HCT116 (cell line): ENCODE measurements around the gene CACNA2D3. TPM values are rescaled to one million over a fixed set of nuclear protein-coding genes. Genes with fewer than 3 reads are reported as not detected.
A peak's percentile ranks its signal among the peaks of the same experiment; 100 is the strongest.

ENCODE experiments used
- ATAC-seq: fragments of 200-7000 bp; cut with Tn5 transposase; 2 replicates; pipeline ENCODE4 v1.9.1; 2020; ENCODE audit warnings: mild to moderate bottlenecking, moderate library complexity
- BruUV-seq: library from RNA; stranded (reverse); fragments of 400-500 nt; replicated peaks from 2 replicates; lab custom pipeline; 2021; lab: Mats Ljungman, UMichigan
- CTCF ChIA-PET: fragments of 300-600 bp; sonication (Branson Sonifier 250); formaldehyde crosslinking; loops from one replicate; lab custom pipeline; 2021; ENCODE audit warnings: antibody characterized with exemption; lab: Charles Lee
- POLR2A ChIA-PET: fragments of 300-600, 350-600 bp; sonication (Branson Sonifier 250); formaldehyde crosslinking; loops from one replicate; lab custom pipeline; 2021; ENCODE audit warnings: antibody characterized with exemption; lab: Charles Lee
- RAD21 ChIA-PET, 2 experiments: fragments of 300-600 bp; sonication (Branson Sonifier 250); formaldehyde crosslinking; loops; one replicate each; lab custom pipeline; 2023; ENCODE audit warnings: low total read pairs in 2 of 2; ENCODE audit not compliant: uncharacterized antibody in 2 of 2, unreplicated experiment in 2 of 2, low non-redundant PET in 1 of 2; lab: Charles Lee
- DNase-seq: peaks from one replicate; pipeline ENCODE4 v3.0.0-alpha.2; 2010; ENCODE audit warnings: low read depth, low spot score
- H2AFZ ChIP-seq: fragments of 200-600 bp; shearing (Covaris generic), sonication (generic); 2 replicates; pipeline ENCODE4 v1.6.1; 2017; ENCODE audit warnings: low read depth, mixed run types, mixed read lengths, antibody characterized with exemption, low read length; ENCODE audit not compliant: poor library complexity, severe bottlenecking
- H3K27ac ChIP-seq: 2 replicates; pipeline ENCODE4 v1.5.1; 2012; ENCODE audit warnings: low read depth, low read length
- H3K27me3 ChIP-seq: fragments of 200-600 bp; sonication (generic); 2 replicates; pipeline ENCODE4 v1.6.1; 2016; ENCODE audit warnings: mixed run types, low read length, mixed read lengths; ENCODE audit not compliant: insufficient read depth
- H3K36me3 ChIP-seq, 2 experiments: fragments of 200-500 bp in 1 of 2; fragments of 200-600 bp in 1 of 2; sonication (Bioruptor generic) in 1 of 2; sonication (generic) in 1 of 2; 2 replicates each; pipeline versions ENCODE4 v1.5.1 to v1.6.1; 2014 to 2016; ENCODE audit warnings: low read length in 2 of 2, inconsistent platforms in 1 of 2, mixed read lengths in 1 of 2, mixed run types in 1 of 2; ENCODE audit not compliant: insufficient read depth in 2 of 2, control insufficient read depth in 1 of 2
- H3K4me1 ChIP-seq, 2 experiments: fragments of 200-600 bp in 1 of 2; sonication (generic) in 1 of 2; 2 replicates each; pipeline versions ENCODE4 v1.5.1 to v1.6.1; 2012 to 2017; ENCODE audit warnings: low read length in 2 of 2, inconsistent platforms in 1 of 2, mild to moderate bottlenecking in 1 of 2, mixed read lengths in 1 of 2, mixed run types in 1 of 2, moderate library complexity in 1 of 2; ENCODE audit not compliant: insufficient read depth in 2 of 2, control insufficient read depth in 1 of 2
- H3K4me2 ChIP-seq: fragments of 200-600 bp; sonication (generic); 2 replicates; pipeline ENCODE4 v1.6.1; 2017; ENCODE audit warnings: mixed run types, low read length, mixed read lengths
- H3K4me3 ChIP-seq, 2 experiments: fragments of 200-600 bp in 1 of 2; sonication (generic) in 1 of 2; replicated peaks in 1 of 2; 2 replicates each; pipeline ENCODE4 v1.5.1; 2011 to 2016; ENCODE audit warnings: low read length in 2 of 2, control low read depth in 1 of 2, low read depth in 1 of 2, mild to moderate bottlenecking in 1 of 2, mixed read lengths in 1 of 2, mixed run types in 1 of 2
- H3K79me2 ChIP-seq: fragments of 200-600 bp; sonication (generic); 2 replicates; pipeline ENCODE4 v1.6.1; 2017; ENCODE audit warnings: mild to moderate bottlenecking, mixed run types, low read length, moderate library complexity, mixed read lengths; ENCODE audit not compliant: insufficient read depth
- H3K9ac ChIP-seq: fragments of 200-600 bp; sonication (generic); 2 replicates; pipeline ENCODE4 v1.6.1; 2016; ENCODE audit warnings: low read length, mixed read lengths
- H3K9me2 ChIP-seq: fragments of 200-600 bp; sonication (generic), shearing (Covaris generic); 2 replicates; pipeline ENCODE4 v1.6.1; 2017; ENCODE audit warnings: mixed run types, mild to moderate bottlenecking, moderate library complexity; ENCODE audit not compliant: insufficient read depth
- H3K9me3 ChIP-seq, 2 experiments: fragments of 200-500 bp in 1 of 2; fragments of 200-600 bp in 1 of 2; sonication (Bioruptor generic) in 1 of 2; sonication (generic) in 1 of 2; 2 replicates each; pipeline ENCODE4 v1.6.1; 2014 to 2017; ENCODE audit warnings: low read length in 2 of 2, mixed read lengths in 2 of 2, inconsistent platforms in 1 of 2, low read depth in 1 of 2, mild to moderate bottlenecking in 1 of 2, mixed run types in 1 of 2, moderate library complexity in 1 of 2; ENCODE audit not compliant: control insufficient read depth in 1 of 2, insufficient read depth in 1 of 2
- H4K20me1 ChIP-seq: fragments of 200-600 bp; sonication (generic), shearing (Covaris generic); 2 replicates; pipeline ENCODE4 v1.6.1; 2017; ENCODE audit warnings: mixed run types, mild to moderate bottlenecking, moderate library complexity; ENCODE audit not compliant: insufficient read depth
- CBX3 ChIP-seq: IDR thresholded peaks from 2 replicates; pipeline ENCODE4 v1.6.1; 2012; ENCODE audit warnings: low read depth
- FOSL1 ChIP-seq: IDR thresholded peaks from 2 replicates; pipeline ENCODE4 v1.6.1; 2012; ENCODE audit warnings: low read depth
- POLR2A ChIP-seq: IDR thresholded peaks from 2 replicates; pipeline ENCODE4 v1.7.0; 2011; ENCODE audit warnings: borderline replicate concordance; ENCODE audit not compliant: insufficient read depth, insufficient read length; ENCODE audit errors: extremely low read depth
- RAD21 ChIP-seq: IDR thresholded peaks from 2 replicates; pipeline ENCODE4 v1.6.1; 2012; ENCODE audit warnings: low read depth, mild to moderate bottlenecking
- REST ChIP-seq: IDR thresholded peaks from 2 replicates; pipeline ENCODE4 v1.6.1; 2012; ENCODE audit warnings: low read depth
- SIN3A ChIP-seq: IDR thresholded peaks from 2 replicates; pipeline ENCODE4 v1.6.1; 2012; ENCODE audit warnings: low read depth
- ZFX ChIP-seq: fragments of 450-650 bp; IDR thresholded peaks from 2 replicates; pipeline ENCODE4 v1.6.1; 2017
- ZNF274 ChIP-seq: fragments of 200-500 bp; sonication (Bioruptor generic); IDR thresholded peaks from 2 replicates; pipeline ENCODE4 v1.6.1; 2014; ENCODE audit warnings: mild to moderate bottlenecking, low read depth, low read length, inconsistent platforms
- intact Hi-C: fragments of 100-400 bp; cut with micrococcal nuclease; formaldehyde crosslinking; loops from 2 replicates; pipeline ENCODE4 v1.10.0; 2022
- total RNA-seq: library from RNA; stranded (reverse); gene quantifications from one replicate; pipeline ENCODE4 v1.2.1, GENCODE V29; 2021; ENCODE audit not compliant: unreplicated experiment

CACNA2D3 gene
- total RNA-seq, 1 experiment from 2014 or later, result 0.20 TPM

- no peak for TF ChIP-seq REST
- no peak for TF ChIP-seq POLR2A
- no peak for TF ChIP-seq ZNF274
- TF ChIP-seq RAD21, result no peak
- TF ChIP-seq ZFX, result no peak
Observed at GRCh38 chr3:54185740-54186139, 63.4 kb downstream of the CACNA2D3 start (continued).

GRCh38 chr3:54188176-54188791, 65.9 kb downstream of the CACNA2D3 start:
- H3K79me2 ChIP-seq, result no peaks in the 10 kb centered on the region
- no peaks in the 10 kb centered on the region for H3K9me3 ChIP-seq
- H3K4me3 ChIP-seq, result no peak overlapping the region
- intact Hi-C loops, result no loop called here
- no peak overlapping the region for H3K4me2 ChIP-seq
- H3K4me1 ChIP-seq, result no peaks in the 10 kb centered on the region
- H3K9ac ChIP-seq, result no peak overlapping the region
- H3K9me2 ChIP-seq, result no peaks in the 10 kb centered on the region
- peak; percentile 63; the same call in 1 of the 2 replicates for ATAC-seq
- RAD21 ChIA-PET, result no interaction called here
- no peak overlapping the region for H3K27ac ChIP-seq
- H3K27me3 ChIP-seq, result peaks cover 9% of the 10 kb centered on the region; the same call in 1 of the 2 replicates
- POLR2A ChIA-PET, result no interaction called here
- BruUV-seq, result no TSS peak
- CTCF ChIA-PET, result no interaction called here
- peak; percentile 7 for DNase-seq
- no peaks in the 10 kb centered on the region for H3K36me3 ChIP-seq
- no peaks in the 10 kb centered on the region for H4K20me1 ChIP-seq
- TF ChIP-seq REST (peak; percentile 92), SIN3A (no peak), FOSL1 (no peak), CBX3 (no peak)
- H2AFZ ChIP-seq, result no peak overlapping the region
